Lower leg skin (tissue), 3 donors: ENCODE measurements around the gene CLSTN2.

ENCODE experiments used
- POLR2A ChIP-seq, 2 donors: fragments of 450-650 bp; IDR thresholded peaks; one replicate each; pipeline ENCODE4 v1.6.1; 2016 to 2017; ENCODE audit warnings: antibody characterized with exemption in 2 of 2, mild to moderate bottlenecking in 1 of 2, moderate library complexity in 1 of 2
- TF ChIP-seq, protein P1 (sequence below), 3 donors: fragments of 450-650 bp; IDR thresholded peaks; one replicate each; pipeline ENCODE4 v1.5.1; 2016; ENCODE audit warnings: antibody characterized with exemption in 3 of 3, mild to moderate bottlenecking in 3 of 3, moderate library complexity in 2 of 3

GRCh38 chr3:140617135-140617534 is 682.1 kb downstream of the CLSTN2 start:
- TF ChIP-seq, protein P1, sequence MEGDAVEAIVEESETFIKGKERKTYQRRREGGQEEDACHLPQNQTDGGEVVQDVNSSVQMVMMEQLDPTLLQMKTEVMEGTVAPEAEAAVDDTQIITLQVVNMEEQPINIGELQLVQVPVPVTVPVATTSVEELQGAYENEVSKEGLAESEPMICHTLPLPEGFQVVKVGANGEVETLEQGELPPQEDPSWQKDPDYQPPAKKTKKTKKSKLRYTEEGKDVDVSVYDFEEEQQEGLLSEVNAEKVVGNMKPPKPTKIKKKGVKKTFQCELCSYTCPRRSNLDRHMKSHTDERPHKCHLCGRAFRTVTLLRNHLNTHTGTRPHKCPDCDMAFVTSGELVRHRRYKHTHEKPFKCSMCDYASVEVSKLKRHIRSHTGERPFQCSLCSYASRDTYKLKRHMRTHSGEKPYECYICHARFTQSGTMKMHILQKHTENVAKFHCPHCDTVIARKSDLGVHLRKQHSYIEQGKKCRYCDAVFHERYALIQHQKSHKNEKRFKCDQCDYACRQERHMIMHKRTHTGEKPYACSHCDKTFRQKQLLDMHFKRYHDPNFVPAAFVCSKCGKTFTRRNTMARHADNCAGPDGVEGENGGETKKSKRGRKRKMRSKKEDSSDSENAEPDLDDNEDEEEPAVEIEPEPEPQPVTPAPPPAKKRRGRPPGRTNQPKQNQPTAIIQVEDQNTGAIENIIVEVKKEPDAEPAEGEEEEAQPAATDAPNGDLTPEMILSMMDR (IDR thresholded peaks at IDR 0.05), result no peak
- no peak for TF ChIP-seq POLR2A (IDR thresholded peaks at IDR 0.05)
